Uterus (tissue), 4 donors: ENCODE data around the gene STXBP5L. TPM values are rescaled to one million over a fixed set of nuclear protein-coding genes. Genes with fewer than 3 reads are reported as not detected.

Experiments used
- DNase-seq, 2 donors: peaks; one replicate each; pipeline ENCODE4 v3.0.0-alpha.2; 2019 to 2020
- H3K27ac ChIP-seq, 2 donors: fragments of 200-600 bp; sonication (generic); 1 replicate in 1 of 2; 2 replicates in 1 of 2; pipeline ENCODE4 v1.5.1; 2016 to 2018
- H3K27me3 ChIP-seq, 2 donors: fragments of 200-600 bp; sonication (generic); one replicate each; pipeline ENCODE4 v1.5.1; 2018 to 2019; ENCODE audit warnings: control low read depth in 1 of 2
- H3K36me3 ChIP-seq, 2 donors: fragments of 200-600 bp; sonication (generic); one replicate each; pipeline ENCODE4 v1.5.1; 2019; ENCODE audit warnings: control low read depth in 1 of 2
- H3K4me1 ChIP-seq, 2 donors: fragments of 200-600 bp; sonication (generic); one replicate each; pipeline ENCODE4 v1.5.1; 2018 to 2019; ENCODE audit warnings: control low read depth in 1 of 2
- H3K4me3 ChIP-seq, 2 donors: fragments of 200-600 bp; sonication (generic); 1 replicate in 1 of 2; 2 replicates in 1 of 2; pipeline ENCODE4 v1.5.1; 2018 to 2019; ENCODE audit warnings: mild to moderate bottlenecking in 1 of 2
- H3K9me3 ChIP-seq, 2 donors: fragments of 200-600 bp; sonication (generic); one replicate each; pipeline ENCODE4 v1.5.1; 2019; ENCODE audit warnings: control low read depth in 1 of 2
- CTCF ChIP-seq, 4 experiments: fragments of 200-600 bp in 2 of 4; fragments of 450-650 bp in 2 of 4; sonication (generic) in 2 of 4; IDR thresholded peaks; one replicate each; pipeline ENCODE4 v1.5.1; 2016 to 2019; ENCODE audit warnings: antibody characterized with exemption in 4 of 4, mild to moderate bottlenecking in 2 of 4, moderate library complexity in 1 of 4
- POLR2A ChIP-seq, 2 donors: fragments of 450-650 bp; IDR thresholded peaks; one replicate each; pipeline ENCODE4 v1.6.1; 2016; ENCODE audit warnings: antibody characterized with exemption in 2 of 2, mild to moderate bottlenecking in 1 of 2, moderate library complexity in 1 of 2
- intact Hi-C: fragments of 100-400 bp; cut with DNase I; formaldehyde crosslinking; loops from one replicate; pipeline ENCODE4 v1.15.1; 2023; ENCODE audit warnings: low total_unique reads
- total RNA-seq, 4 donors: library from RNA; depleted of rRNA in 3 of 4; stranded (reverse); fragments of >200 nt in 3 of 4; gene quantifications; one replicate each; pipeline versions ENCODE4 v1.1.0 to v1.2.4, GENCODE V29; 2014 to 2023
- donor health status: DM: yes; HTN: yes; CAD: no.

Gene STXBP5L
- total RNA-seq, 4 donors from 2014 or later = under 0.01 to 2.6 (median 1.1) TPM

- Histone ChIP-seq H3K27ac (no peak overlapping the region), H3K27me3 (no peaks in the 10 kb centered on the region), H3K4me3 (no peak overlapping the region), H3K9me3 (no peaks in the 10 kb centered on the region), H3K4me1 (no peaks in the 10 kb centered on the region), H3K36me3 (no peaks in the 10 kb centered on the region)
- no peak for DNase-seq
- intact Hi-C loops = no loop called here
- TF ChIP-seq POLR2A (IDR thresholded peaks at IDR 0.05) (no peak), CTCF (IDR thresholded peaks at IDR 0.05) (no peak)
These were observed 324.6 kb downstream of the STXBP5L start for GRCh38 chr3:121232309-121233225.

DNA sequence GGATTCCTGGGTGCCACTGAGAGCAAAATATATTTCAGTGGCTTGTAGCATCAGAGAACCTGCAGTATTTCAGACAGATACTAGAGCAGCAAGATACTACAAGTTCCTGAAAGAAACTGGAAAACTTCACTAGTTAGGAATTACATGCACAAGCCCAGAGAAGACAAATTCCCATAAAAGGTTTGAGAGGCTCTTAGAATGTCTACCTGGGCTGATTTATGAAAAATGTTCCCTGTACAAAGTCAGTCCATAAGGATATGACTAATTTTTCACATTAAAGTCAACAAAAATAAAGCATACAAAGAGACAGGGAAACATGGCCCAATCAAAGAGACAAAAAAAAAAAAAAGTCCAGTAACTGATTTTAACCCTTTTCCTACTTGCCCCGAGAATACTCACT lies 335.2 kb downstream of the STXBP5L start:
- no peak overlapping the region for H3K27ac ChIP-seq
- H3K36me3 ChIP-seq = no peaks in the 10 kb centered on the region
- H3K9me3 ChIP-seq = no peaks in the 10 kb centered on the region
- intact Hi-C loops = no loop called here
- H3K27me3 ChIP-seq = no peaks in the 10 kb centered on the region
- no peak for DNase-seq
- H3K4me3 ChIP-seq = no peak overlapping the region
- no peak for TF ChIP-seq POLR2A (IDR thresholded peaks at IDR 0.05)
- TF ChIP-seq CTCF (IDR thresholded peaks at IDR 0.05) = no peak
- H3K4me1 ChIP-seq = no peaks in the 10 kb centered on the region

GRCh38 chr3:121252676-121253075 lies 344.7 kb downstream of the STXBP5L start:
- Histone ChIP-seq H3K4me3 (no peak overlapping the region), H3K27me3 (no peaks in the 10 kb centered on the region), H3K27ac (no peak overlapping the region), H3K4me1 (no peaks in the 10 kb centered on the region), H3K9me3 (no peaks in the 10 kb centered on the region), H3K36me3 (no peaks in the 10 kb centered on the region)
- TF ChIP-seq POLR2A (IDR thresholded peaks at IDR 0.05) (no peak), CTCF (IDR thresholded peaks at IDR 0.05) (no peak)
- DNase-seq = no peak
- intact Hi-C loops = no loop called here

DNA sequence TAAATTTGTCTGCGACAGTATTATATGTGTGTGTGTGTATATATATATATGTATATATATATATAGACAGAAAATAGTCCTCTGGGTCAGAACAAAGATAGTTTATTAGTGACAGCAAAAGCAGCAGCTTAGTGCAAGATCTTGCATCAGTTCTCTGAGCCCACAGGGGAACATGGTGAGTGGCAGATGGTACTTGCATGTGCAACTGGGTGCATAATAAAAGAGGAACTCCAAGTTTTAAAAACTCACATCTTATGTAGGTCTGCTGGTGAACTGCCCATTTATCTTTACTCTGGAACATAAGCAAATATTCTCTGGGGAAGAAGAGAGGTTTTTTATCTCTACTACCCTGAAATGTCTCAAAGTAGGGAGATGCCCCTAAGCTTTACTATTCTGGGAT lies 361.4 kb downstream of the STXBP5L start:
- Histone ChIP-seq H3K27me3 (no peaks in the 10 kb centered on the region), H3K4me1 (no peaks in the 10 kb centered on the region), H3K9me3 (peaks cover 0 to 3% of the 10 kb centered on the region in 2 donors), H3K4me3 (no peak overlapping the region), H3K36me3 (no peaks in the 10 kb centered on the region), H3K27ac (no peak overlapping the region)
- intact Hi-C loops = no loop called here
- TF ChIP-seq CTCF (IDR thresholded peaks at IDR 0.05) = no peak
- no peak for TF ChIP-seq POLR2A (IDR thresholded peaks at IDR 0.05)
- DNase-seq = no peak

- H3K4me3 ChIP-seq = no peak overlapping the region
- peaks cover 0 to 5% of the 10 kb centered on the region in 2 donors for H3K36me3 ChIP-seq
- no peaks in the 10 kb centered on the region for H3K4me1 ChIP-seq
- no peak overlapping the region for H3K27ac ChIP-seq
- no peaks in the 10 kb centered on the region for H3K27me3 ChIP-seq
- intact Hi-C loops = no loop called here
- peaks cover 0 to 8% of the 10 kb centered on the region in 2 donors for H3K9me3 ChIP-seq
- no peak for DNase-seq
- no peak for TF ChIP-seq POLR2A (IDR thresholded peaks at IDR 0.05)
- no peak for TF ChIP-seq CTCF (IDR thresholded peaks at IDR 0.05)
These were observed 366.4 kb downstream of the STXBP5L start for GRCh38 chr3:121274411-121274810.
